Trophoblast cell (in vitro differentiated cells and primary cell): ENCODE data around the gene CFDP1.
A peak's percentile ranks its signal among the peaks of the same experiment; 100 is the strongest.

Experiments
- DNase-seq, 2 donors: peaks; one replicate each; pipeline ENCODE4 v3.0.0-alpha.2; 2016
- H2AFZ ChIP-seq: 2 replicates; pipeline ENCODE4 v1.6.1; 2013; ENCODE audit warnings: low read length, moderate library complexity, mild to moderate bottlenecking; ENCODE audit not compliant: insufficient read depth, poor library complexity
- H2AK5ac ChIP-seq: 2 replicates; pipeline ENCODE4 v1.6.1; 2013; ENCODE audit warnings: mild to moderate bottlenecking, low read length
- H2BK120ac ChIP-seq: 2 replicates; pipeline ENCODE4 v1.6.1; 2013; ENCODE audit warnings: low read length, mild to moderate bottlenecking, moderate library complexity; ENCODE audit not compliant: insufficient read depth, poor library complexity
- H2BK12ac ChIP-seq: 2 replicates; pipeline ENCODE4 v1.6.1; 2013; ENCODE audit warnings: mild to moderate bottlenecking, low read length, moderate library complexity
- H2BK5ac ChIP-seq: 2 replicates; pipeline ENCODE4 v1.6.1; 2013; ENCODE audit warnings: low read length, low read depth, moderate library complexity, mild to moderate bottlenecking; ENCODE audit not compliant: poor library complexity
- H3K14ac ChIP-seq: 2 replicates; pipeline ENCODE4 v1.6.1; 2013; ENCODE audit warnings: mild to moderate bottlenecking, low read length
- H3K18ac ChIP-seq: 2 replicates; pipeline ENCODE4 v1.6.1; 2013; ENCODE audit warnings: mild to moderate bottlenecking, low read length
- H3K23ac ChIP-seq: 2 replicates; pipeline ENCODE4 v1.6.1; 2013; ENCODE audit warnings: low read length
- H3K27ac ChIP-seq: 2 replicates; pipeline ENCODE4 v1.5.1; 2013; ENCODE audit warnings: low read depth, mild to moderate bottlenecking, inconsistent platforms, low read length, moderate library complexity
- H3K27me3 ChIP-seq: 2 replicates; pipeline ENCODE4 v1.6.1; 2013; ENCODE audit warnings: inconsistent platforms, mild to moderate bottlenecking, low read length, moderate library complexity; ENCODE audit not compliant: insufficient read depth
- H3K36me3 ChIP-seq, 2 experiments: 1 replicate in 1 of 2; 2 replicates in 1 of 2; pipeline ENCODE4 v1.6.1; 2013; ENCODE audit warnings: low read length in 2 of 2, mild to moderate bottlenecking in 2 of 2, moderate library complexity in 1 of 2; ENCODE audit not compliant: insufficient read depth in 2 of 2, control insufficient read depth in 1 of 2
- H3K4ac ChIP-seq: 2 replicates; pipeline ENCODE4 v1.6.1; 2013; ENCODE audit warnings: low read depth, mild to moderate bottlenecking, low read length, moderate library complexity
- H3K4me1 ChIP-seq, 2 experiments: 1 replicate in 1 of 2; 2 replicates in 1 of 2; pipeline ENCODE4 v1.6.1; 2013; ENCODE audit warnings: low read length in 2 of 2, mild to moderate bottlenecking in 2 of 2, moderate library complexity in 1 of 2; ENCODE audit not compliant: insufficient read depth in 2 of 2, control insufficient read depth in 1 of 2
- H3K4me2 ChIP-seq: 2 replicates; pipeline ENCODE4 v1.6.1; 2013; ENCODE audit warnings: inconsistent platforms, mild to moderate bottlenecking, low read length, moderate library complexity
- H3K4me3 ChIP-seq: 2 replicates; pipeline ENCODE4 v1.5.1; 2013; ENCODE audit warnings: mild to moderate bottlenecking, low read depth, low read length, inconsistent platforms
- H3K79me1 ChIP-seq: one replicate; pipeline ENCODE4 v1.6.1; 2013; ENCODE audit warnings: low read length
- H3K79me2 ChIP-seq: 2 replicates; pipeline ENCODE4 v1.6.1; 2013; ENCODE audit warnings: low read length, mild to moderate bottlenecking; ENCODE audit not compliant: control insufficient read depth, insufficient read depth, poor library complexity
- H3K9ac ChIP-seq: 2 replicates; pipeline ENCODE4 v1.6.1; 2013; ENCODE audit warnings: mild to moderate bottlenecking, low read length
- H3K9me3 ChIP-seq: 2 replicates; pipeline ENCODE4 v1.6.1; 2013; ENCODE audit warnings: low read depth, mild to moderate bottlenecking, control low read depth, inconsistent platforms, low read length; ENCODE audit not compliant: insufficient read depth
- H4K12ac ChIP-seq: 2 replicates; pipeline ENCODE4 v1.6.1; 2013; ENCODE audit warnings: low read depth, mild to moderate bottlenecking, low read length, moderate library complexity
- H4K8ac ChIP-seq: 2 replicates; pipeline ENCODE4 v1.6.1; 2013; ENCODE audit warnings: low read depth, mild to moderate bottlenecking, low read length, moderate library complexity
- H4K91ac ChIP-seq: one replicate; pipeline ENCODE4 v1.6.1; 2013; ENCODE audit warnings: low read depth, mild to moderate bottlenecking, low read length, moderate library complexity
- WGBS: extraction: QIAGEN DNeasy Blood & Tissue Kit; methylation state at CpG from one replicate; pipeline ENCODE4 v1.1.7; 2013; ENCODE audit warnings: missing lambda C conversion rate; ENCODE audit not compliant: insufficient read length, insufficient coverage; ENCODE audit errors: extremely low coverage; 5-methylcytosine and 5-hydroxymethylcytosine counted together

Gene CFDP1

GRCh38 chr16:75258807-75259141 is 174.5 kb downstream of the CFDP1 start:
- WGBS = no CpG with 5 or more reads among the region's 6 CpGs
- Histone ChIP-seq H3K9me3 (peaks cover 2% of the 10 kb centered on the region), H3K4me3 (no peak overlapping the region), H4K8ac (no peak overlapping the region), H3K79me1 (peaks cover 22% of the 10 kb centered on the region), H3K18ac (no peak overlapping the region), H3K27me3 (no peaks in the 10 kb centered on the region), H3K4me1 (peaks cover 53 to 76% of the 10 kb centered on the region in 2 experiments), H2AFZ (no peak overlapping the region), H3K4ac (peak overlapping the region; percentile 9), H3K23ac (no peak overlapping the region), H2BK5ac (no peak overlapping the region), H2BK12ac (no peak overlapping the region), H3K4me2 (no peak overlapping the region), H3K27ac (no peak overlapping the region), H2BK120ac (no peak overlapping the region), H3K14ac (no peak overlapping the region), H3K9ac (no peak overlapping the region), H4K91ac (no peak overlapping the region), H2AK5ac (no peak overlapping the region), H4K12ac (no peak overlapping the region), H3K36me3 (peaks cover 18 to 24% of the 10 kb centered on the region in 2 experiments), H3K79me2 (peaks cover 48% of the 10 kb centered on the region)
- DNase-seq = no peak

GRCh38 chr16:75257886-75258806 is 175.2 kb downstream of the CFDP1 start:
- no peak overlapping the region for H4K8ac ChIP-seq
- H2AFZ ChIP-seq = no peak overlapping the region
- WGBS = no CpG with 5 or more reads among the region's 21 CpGs
- H3K79me2 ChIP-seq = peaks cover 45% of the 10 kb centered on the region
- H2BK120ac ChIP-seq = no peak overlapping the region
- no peak overlapping the region for H3K14ac ChIP-seq
- no peak overlapping the region for H3K4me2 ChIP-seq
- H2AK5ac ChIP-seq = no peak overlapping the region
- DNase-seq = no peak
- no peaks in the 10 kb centered on the region for H3K27me3 ChIP-seq
- no peak overlapping the region for H4K12ac ChIP-seq
- peaks cover 54 to 74% of the 10 kb centered on the region in 2 experiments for H3K4me1 ChIP-seq
- H3K79me1 ChIP-seq = peaks cover 27% of the 10 kb centered on the region
- H3K23ac ChIP-seq = no peak overlapping the region
- H3K9ac ChIP-seq = peak overlapping the region; percentile 11
- H2BK12ac ChIP-seq = no peak overlapping the region
- peaks cover 12 to 17% of the 10 kb centered on the region in 2 experiments for H3K36me3 ChIP-seq
- no peak overlapping the region for H2BK5ac ChIP-seq
- H3K18ac ChIP-seq = peak overlapping the region; percentile 4
- H4K91ac ChIP-seq = no peak overlapping the region
- peak overlapping the region; percentile 60 for H3K4ac ChIP-seq
- H3K27ac ChIP-seq = no peak overlapping the region
- H3K4me3 ChIP-seq = no peak overlapping the region
- H3K9me3 ChIP-seq = peaks cover 2% of the 10 kb centered on the region

- Histone ChIP-seq H2AFZ (peak overlapping the region; percentile 0), H3K9me3 (peaks cover 2% of the 10 kb centered on the region), H3K23ac (no peak overlapping the region), H3K4me1 (peaks cover 65 to 75% of the 10 kb centered on the region in 2 experiments), H3K14ac (peak overlapping the region; percentile 10), H3K18ac (peak overlapping the region; percentile 31), H4K91ac (no peak overlapping the region), H2AK5ac (no peak overlapping the region), H2BK5ac (no peak overlapping the region), H3K27ac (peak overlapping the region; percentile 45), H3K79me2 (peaks cover 47% of the 10 kb centered on the region), H3K27me3 (no peaks in the 10 kb centered on the region), H3K4me3 (no peak overlapping the region), H2BK12ac (no peak overlapping the region), H2BK120ac (no peak overlapping the region), H4K12ac (no peak overlapping the region), H4K8ac (no peak overlapping the region), H3K4me2 (no peak overlapping the region), H3K9ac (no peak overlapping the region), H3K79me1 (peaks cover 40% of the 10 kb centered on the region), H3K4ac (peak overlapping the region; percentile 16), H3K36me3 (peaks cover 1 to 6% of the 10 kb centered on the region in 2 experiments)
- WGBS = no CpG with 5 or more reads among the region's 14 CpGs
- no peak for DNase-seq
Observed at GRCh38 chr16:75256696-75257343, 176.5 kb downstream of the CFDP1 start.

- Histone ChIP-seq H3K23ac (no peak overlapping the region), H3K79me1 (peaks cover 44% of the 10 kb centered on the region), H3K4me2 (no peak overlapping the region), H3K4ac (peak overlapping the region; percentile 1), H2BK5ac (peak overlapping the region; percentile 15), H2BK12ac (peak overlapping the region; percentile 14), H2AK5ac (no peak overlapping the region), H3K4me1 (peaks cover 66 to 70% of the 10 kb centered on the region in 2 experiments), H4K91ac (peak overlapping the region; percentile 8), H4K8ac (no peak overlapping the region), H3K36me3 (peaks cover 2% of the 10 kb centered on the region in 2 experiments), H2BK120ac (peak overlapping the region; percentile 2), H3K14ac (peak overlapping the region; percentile 1), H3K18ac (peak overlapping the region; percentile 33), H3K9ac (no peak overlapping the region), H3K9me3 (peaks cover 2% of the 10 kb centered on the region), H2AFZ (no peak overlapping the region), H3K27ac (peak overlapping the region; percentile 45), H3K27me3 (no peaks in the 10 kb centered on the region), H4K12ac (no peak overlapping the region), H3K4me3 (no peak overlapping the region), H3K79me2 (peaks cover 45% of the 10 kb centered on the region)
- no peak for DNase-seq
- no CpG with 5 or more reads among the region's 12 CpGs for WGBS
Observed at GRCh38 chr16:75256059-75256571, 177.2 kb downstream of the CFDP1 start.
